ENCODE measurements around the gene CPLANE1.

DNA sequence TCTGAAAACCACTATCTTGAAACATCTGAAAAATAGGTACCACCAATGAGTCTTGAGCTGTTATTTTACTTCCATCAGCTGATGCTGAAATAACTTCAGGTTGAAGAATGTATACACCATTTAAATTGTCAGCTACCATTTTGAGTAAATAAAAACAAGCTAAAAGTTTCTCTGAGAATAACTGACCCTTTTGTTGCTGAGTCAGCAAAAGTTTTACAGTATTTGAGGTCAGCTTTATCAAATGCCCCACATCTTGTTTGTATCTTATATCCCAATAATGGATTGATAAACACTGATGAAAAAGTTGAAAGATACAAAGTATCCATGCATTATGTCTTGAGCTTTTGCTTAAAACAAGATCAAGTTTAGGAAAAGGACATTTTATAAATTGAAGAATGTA lies 22.8 kb downstream of the CPLANE1 start:
- no peak for TF ChIP-seq SP1 (IDR thresholded peaks at IDR 0.05)
- TF ChIP-seq TARDBP (IDR thresholded peaks at IDR 0.05), result no peak
- TF ChIP-seq BHLHE40 (IDR thresholded peaks at IDR 0.05; ENCODE audit: borderline replicate concordance), result no peak
- TF ChIP-seq L3MBTL2 (conservative IDR thresholded peaks at IDR 0.05), result no peak
- no peak for TF ChIP-seq FOXA1 (IDR thresholded peaks at IDR 0.05)
- TF ChIP-seq, protein P1, sequence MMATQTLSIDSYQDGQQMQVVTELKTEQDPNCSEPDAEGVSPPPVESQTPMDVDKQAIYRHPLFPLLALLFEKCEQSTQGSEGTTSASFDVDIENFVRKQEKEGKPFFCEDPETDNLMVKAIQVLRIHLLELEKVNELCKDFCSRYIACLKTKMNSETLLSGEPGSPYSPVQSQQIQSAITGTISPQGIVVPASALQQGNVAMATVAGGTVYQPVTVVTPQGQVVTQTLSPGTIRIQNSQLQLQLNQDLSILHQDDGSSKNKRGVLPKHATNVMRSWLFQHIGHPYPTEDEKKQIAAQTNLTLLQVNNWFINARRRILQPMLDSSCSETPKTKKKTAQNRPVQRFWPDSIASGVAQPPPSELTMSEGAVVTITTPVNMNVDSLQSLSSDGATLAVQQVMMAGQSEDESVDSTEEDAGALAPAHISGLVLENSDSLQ (IDR thresholded peaks at IDR 0.05), result no peak
- no peak for TF ChIP-seq SUZ12 (IDR thresholded peaks at IDR 0.05)
- TF ChIP-seq LEF1 (IDR thresholded peaks at IDR 0.05; ENCODE audit: borderline replicate concordance), result no peak
- TF ChIP-seq FOXM1 (IDR thresholded peaks at IDR 0.05; ENCODE audit: borderline replicate concordance), result no peak
- TF ChIP-seq ZNF384 (IDR thresholded peaks at IDR 0.05), result no peak
